ENCODE results near the gene LST1.

The LST1 gene

GRCh38 chr6:31560697-31561058, 25.4 kb upstream of the LST1 start:
- no peak for TF ChIP-seq ZFP30 (CRISPR knock-in tag; IDR thresholded peaks at IDR 0.05)
- no peak for TF ChIP-seq ZNF8 (CRISPR knock-in tag; IDR thresholded peaks at IDR 0.05)
- TF ChIP-seq CSDC2 (CRISPR knock-in tag; IDR thresholded peaks at IDR 0.05): no peak
- TF ChIP-seq ARNTL (CRISPR knock-in tag; IDR thresholded peaks at IDR 0.05; ENCODE audit: borderline replicate concordance, low read depth): no peak
- TF ChIP-seq RARB (CRISPR knock-in tag; IDR thresholded peaks at IDR 0.05): no peak
- TF ChIP-seq ZNF70 (CRISPR knock-in tag; IDR thresholded peaks at IDR 0.05): no peak
- TF ChIP-seq, protein P1, sequence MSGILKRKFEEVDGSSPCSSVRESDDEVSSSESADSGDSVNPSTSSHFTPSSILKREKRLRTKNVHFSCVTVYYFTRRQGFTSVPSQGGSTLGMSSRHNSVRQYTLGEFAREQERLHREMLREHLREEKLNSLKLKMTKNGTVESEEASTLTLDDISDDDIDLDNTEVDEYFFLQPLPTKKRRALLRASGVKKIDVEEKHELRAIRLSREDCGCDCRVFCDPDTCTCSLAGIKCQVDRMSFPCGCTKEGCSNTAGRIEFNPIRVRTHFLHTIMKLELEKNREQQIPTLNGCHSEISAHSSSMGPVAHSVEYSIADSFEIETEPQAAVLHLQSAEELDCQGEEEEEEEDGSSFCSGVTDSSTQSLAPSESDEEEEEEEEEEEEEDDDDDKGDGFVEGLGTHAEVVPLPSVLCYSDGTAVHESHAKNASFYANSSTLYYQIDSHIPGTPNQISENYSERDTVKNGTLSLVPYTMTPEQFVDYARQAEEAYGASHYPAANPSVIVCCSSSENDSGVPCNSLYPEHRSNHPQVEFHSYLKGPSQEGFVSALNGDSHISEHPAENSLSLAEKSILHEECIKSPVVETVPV (CRISPR knock-in tag; IDR thresholded peaks at IDR 0.05): no peak
- TF ChIP-seq, protein P2, sequence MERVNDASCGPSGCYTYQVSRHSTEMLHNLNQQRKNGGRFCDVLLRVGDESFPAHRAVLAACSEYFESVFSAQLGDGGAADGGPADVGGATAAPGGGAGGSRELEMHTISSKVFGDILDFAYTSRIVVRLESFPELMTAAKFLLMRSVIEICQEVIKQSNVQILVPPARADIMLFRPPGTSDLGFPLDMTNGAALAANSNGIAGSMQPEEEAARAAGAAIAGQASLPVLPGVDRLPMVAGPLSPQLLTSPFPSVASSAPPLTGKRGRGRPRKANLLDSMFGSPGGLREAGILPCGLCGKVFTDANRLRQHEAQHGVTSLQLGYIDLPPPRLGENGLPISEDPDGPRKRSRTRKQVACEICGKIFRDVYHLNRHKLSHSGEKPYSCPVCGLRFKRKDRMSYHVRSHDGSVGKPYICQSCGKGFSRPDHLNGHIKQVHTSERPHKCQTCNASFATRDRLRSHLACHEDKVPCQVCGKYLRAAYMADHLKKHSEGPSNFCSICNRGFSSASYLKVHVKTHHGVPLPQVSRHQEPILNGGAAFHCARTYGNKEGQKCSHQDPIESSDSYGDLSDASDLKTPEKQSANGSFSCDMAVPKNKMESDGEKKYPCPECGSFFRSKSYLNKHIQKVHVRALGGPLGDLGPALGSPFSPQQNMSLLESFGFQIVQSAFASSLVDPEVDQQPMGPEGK (CRISPR knock-in tag; IDR thresholded peaks at IDR 0.05; ENCODE audit: borderline replicate concordance): no peak
- TF ChIP-seq, protein P3, sequence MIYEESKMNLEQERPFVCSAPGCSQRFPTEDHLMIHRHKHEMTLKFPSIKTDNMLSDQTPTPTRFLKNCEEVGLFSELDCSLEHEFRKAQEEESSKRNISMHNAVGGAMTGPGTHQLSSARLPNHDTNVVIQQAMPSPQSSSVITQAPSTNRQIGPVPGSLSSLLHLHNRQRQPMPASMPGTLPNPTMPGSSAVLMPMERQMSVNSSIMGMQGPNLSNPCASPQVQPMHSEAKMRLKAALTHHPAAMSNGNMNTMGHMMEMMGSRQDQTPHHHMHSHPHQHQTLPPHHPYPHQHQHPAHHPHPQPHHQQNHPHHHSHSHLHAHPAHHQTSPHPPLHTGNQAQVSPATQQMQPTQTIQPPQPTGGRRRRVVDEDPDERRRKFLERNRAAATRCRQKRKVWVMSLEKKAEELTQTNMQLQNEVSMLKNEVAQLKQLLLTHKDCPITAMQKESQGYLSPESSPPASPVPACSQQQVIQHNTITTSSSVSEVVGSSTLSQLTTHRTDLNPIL (CRISPR knock-in tag; IDR thresholded peaks at IDR 0.05; ENCODE audit: low read depth): no peak
- TF ChIP-seq TOX (CRISPR knock-in tag; IDR thresholded peaks at IDR 0.05; ENCODE audit: borderline replicate concordance): no peak
- TF ChIP-seq BACH2 (CRISPR knock-in tag; IDR thresholded peaks at IDR 0.05; ENCODE audit: borderline replicate concordance): no peak
- no peak for TF ChIP-seq ISL1 (CRISPR knock-in tag; IDR thresholded peaks at IDR 0.05)
- TF ChIP-seq ZC3H10 (CRISPR knock-in tag; IDR thresholded peaks at IDR 0.05): no peak
- TF ChIP-seq TSHZ2 (CRISPR knock-in tag; IDR thresholded peaks at IDR 0.05): no peak
- TF ChIP-seq OSR1 (CRISPR knock-in tag; IDR thresholded peaks at IDR 0.05): no peak
- no peak for TF ChIP-seq ZFP3 (CRISPR knock-in tag; IDR thresholded peaks at IDR 0.05)
- no peak for TF ChIP-seq PPARA (CRISPR knock-in tag; IDR thresholded peaks at IDR 0.05; ENCODE audit: borderline replicate concordance)
- no peak for TF ChIP-seq SNAI2 (CRISPR knock-in tag; IDR thresholded peaks at IDR 0.05)
- no peak for ATAC-seq

DNA sequence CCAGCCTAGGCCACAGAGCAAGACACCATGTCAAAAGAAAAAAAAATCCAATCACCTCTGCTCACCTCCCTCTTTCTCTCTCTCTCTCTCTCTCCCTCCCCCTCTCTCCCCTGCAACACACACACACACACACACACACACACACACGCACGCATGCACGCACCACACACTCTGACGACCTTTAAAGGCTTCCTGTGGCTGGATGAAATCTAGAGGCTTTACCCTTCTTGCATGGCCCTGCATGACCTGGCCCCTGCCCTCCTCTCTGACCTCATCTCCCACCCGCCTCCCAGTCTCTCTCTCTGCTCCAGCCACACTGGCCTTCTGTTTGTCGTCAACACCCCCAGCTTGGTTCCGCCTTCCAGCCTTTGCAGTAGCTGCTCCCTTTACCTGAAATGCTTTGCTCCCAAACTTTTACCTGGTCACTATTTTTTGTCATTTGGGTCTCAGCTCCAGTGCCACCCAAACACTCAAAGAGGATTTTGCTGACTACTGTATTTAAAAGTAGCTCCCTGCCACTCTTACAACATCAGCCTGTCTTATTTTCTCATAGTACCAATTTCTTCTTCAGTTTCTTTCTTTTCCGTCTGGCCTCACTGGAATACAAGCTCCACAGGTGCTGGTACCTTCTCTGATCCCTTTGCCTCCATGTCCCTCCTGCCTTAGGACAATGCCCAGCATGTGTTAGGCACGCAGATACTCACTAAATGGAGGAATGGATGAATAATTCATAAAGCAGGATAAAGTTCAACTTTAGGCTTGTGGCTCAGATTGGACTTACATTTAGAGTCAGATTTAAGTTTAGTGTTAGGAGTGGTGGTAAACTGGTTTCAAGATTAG, 18.3 kb upstream of the LST1 start:
- no peak for TF ChIP-seq ARNTL (CRISPR knock-in tag; IDR thresholded peaks at IDR 0.05; ENCODE audit: borderline replicate concordance, low read depth)
- TF ChIP-seq, protein P1 (CRISPR knock-in tag; IDR thresholded peaks at IDR 0.05): no peak
- no peak for TF ChIP-seq ZNF565 (CRISPR knock-in tag; conservative IDR thresholded peaks at IDR 0.05; ENCODE audit: low read depth)
- no peak for TF ChIP-seq TCF4 (CRISPR knock-in tag; IDR thresholded peaks at IDR 0.05; ENCODE audit: borderline replicate concordance)
- TF ChIP-seq GLIS3 (CRISPR knock-in tag; IDR thresholded peaks at IDR 0.05): no peak
- no peak for TF ChIP-seq ZFP3 (CRISPR knock-in tag; IDR thresholded peaks at IDR 0.05)
- TF ChIP-seq ZNF70 (CRISPR knock-in tag; IDR thresholded peaks at IDR 0.05): no peak
- no peak for TF ChIP-seq SNAI2 (CRISPR knock-in tag; IDR thresholded peaks at IDR 0.05)
- TF ChIP-seq CSDC2 (CRISPR knock-in tag; IDR thresholded peaks at IDR 0.05): no peak
- no peak for TF ChIP-seq TOX (CRISPR knock-in tag; IDR thresholded peaks at IDR 0.05; ENCODE audit: borderline replicate concordance)
- no peak for TF ChIP-seq ZNF8 (CRISPR knock-in tag; IDR thresholded peaks at IDR 0.05)
- TF ChIP-seq RARB (CRISPR knock-in tag; IDR thresholded peaks at IDR 0.05): no peak
- TF ChIP-seq ESRRG (CRISPR knock-in tag; IDR thresholded peaks at IDR 0.05): no peak
- TF ChIP-seq, protein P4, sequence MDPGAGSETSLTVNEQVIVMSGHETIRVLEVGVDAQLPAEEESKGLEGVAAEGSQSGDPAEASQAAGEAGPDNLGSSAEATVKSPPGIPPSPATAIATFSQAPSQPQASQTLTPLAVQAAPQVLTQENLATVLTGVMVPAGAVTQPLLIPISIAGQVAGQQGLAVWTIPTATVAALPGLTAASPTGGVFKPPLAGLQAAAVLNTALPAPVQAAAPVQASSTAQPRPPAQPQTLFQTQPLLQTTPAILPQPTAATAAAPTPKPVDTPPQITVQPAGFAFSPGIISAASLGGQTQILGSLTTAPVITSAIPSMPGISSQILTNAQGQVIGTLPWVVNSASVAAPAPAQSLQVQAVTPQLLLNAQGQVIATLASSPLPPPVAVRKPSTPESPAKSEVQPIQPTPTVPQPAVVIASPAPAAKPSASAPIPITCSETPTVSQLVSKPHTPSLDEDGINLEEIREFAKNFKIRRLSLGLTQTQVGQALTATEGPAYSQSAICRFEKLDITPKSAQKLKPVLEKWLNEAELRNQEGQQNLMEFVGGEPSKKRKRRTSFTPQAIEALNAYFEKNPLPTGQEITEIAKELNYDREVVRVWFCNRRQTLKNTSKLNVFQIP (CRISPR knock-in tag; IDR thresholded peaks at IDR 0.05; ENCODE audit: borderline replicate concordance, low read depth): no peak
- no peak for TF ChIP-seq ZC3H10 (CRISPR knock-in tag; IDR thresholded peaks at IDR 0.05)
- TF ChIP-seq, protein P3 (CRISPR knock-in tag; IDR thresholded peaks at IDR 0.05; ENCODE audit: low read depth): no peak
- TF ChIP-seq PPARA (CRISPR knock-in tag; IDR thresholded peaks at IDR 0.05; ENCODE audit: borderline replicate concordance): no peak
- no peak for TF ChIP-seq ZFP30 (CRISPR knock-in tag; IDR thresholded peaks at IDR 0.05)
- TF ChIP-seq, protein P2 (CRISPR knock-in tag; IDR thresholded peaks at IDR 0.05; ENCODE audit: borderline replicate concordance): no peak
- no peak for ATAC-seq

All from SK-N-SH treated with all-trans-retinoic acid at 6 μM for 48 hours (cell line).